Measurements from ENCODE around the gene PPP2R5E.
A peak's percentile ranks its signal among the peaks of the same experiment; 100 is the strongest.
"Not testable (repeated sequence)": the region's sequence is repeated elsewhere in the genome, so short reads cannot be mapped to it uniquely, and the experiment has no call there.

The PPP2R5E gene

DNA sequence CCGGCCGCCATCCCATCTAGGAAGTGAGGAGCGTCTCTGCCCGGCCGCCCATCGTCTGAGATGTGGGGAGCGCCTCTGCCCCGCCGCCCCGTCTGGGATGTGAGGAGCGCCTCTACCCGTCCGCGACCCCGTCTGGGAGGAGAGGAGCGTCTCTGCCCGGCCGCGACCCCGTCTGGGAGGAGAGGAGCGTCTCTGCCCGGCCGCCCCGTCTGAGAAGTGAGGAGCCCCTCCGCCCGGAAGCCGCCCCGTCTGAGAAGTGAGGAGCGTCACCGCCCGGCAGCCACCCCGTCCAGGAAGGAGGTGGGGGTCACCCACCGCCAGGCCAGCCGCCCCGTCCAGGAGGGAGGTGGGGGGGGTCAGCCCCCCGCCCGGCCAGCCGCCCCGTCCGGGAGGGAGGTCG is 20.7 kb downstream of the PPP2R5E start:
- DNase-seq (ENCODE audit: low spot score), result not testable (repeated sequence)

DNA sequence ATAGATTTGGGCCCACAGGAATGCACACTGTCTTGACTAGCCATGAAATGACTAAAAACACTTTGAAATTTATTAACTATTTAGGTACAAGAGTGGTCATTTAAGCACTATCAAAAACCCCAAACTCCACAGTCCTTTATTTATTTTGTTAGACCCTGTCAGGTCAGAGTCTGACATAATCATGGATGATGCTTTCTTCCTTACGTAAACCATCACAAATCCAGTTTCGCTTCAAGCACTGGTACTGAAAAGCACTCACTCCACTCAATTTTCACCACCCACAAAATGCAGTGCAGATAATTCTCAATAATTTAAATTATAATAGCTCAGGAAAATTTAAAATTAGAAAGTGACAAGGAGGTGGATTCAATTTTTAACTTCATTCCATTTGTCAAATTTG is 25.8 kb downstream of the PPP2R5E start:
- DNase-seq (ENCODE audit: low spot score), result no peak

DNA sequence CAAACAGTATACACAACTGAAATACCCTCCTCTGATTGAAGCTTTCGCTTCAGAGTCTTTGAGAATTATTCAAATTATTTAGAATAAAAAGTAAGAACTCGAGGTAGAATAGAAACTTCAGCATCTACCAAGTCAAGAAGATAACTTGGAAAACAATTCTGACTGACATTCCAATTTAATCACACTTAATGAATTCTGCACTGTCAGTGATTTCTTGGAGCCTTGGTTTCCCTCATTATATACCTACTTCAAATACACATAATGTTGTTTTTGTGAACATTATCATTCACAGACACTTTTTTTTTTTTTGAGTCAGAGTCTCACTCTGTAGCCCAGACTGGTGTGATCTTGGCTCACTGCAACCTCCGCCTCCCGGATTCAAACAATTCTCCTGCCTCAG is 27.9 kb downstream of the PPP2R5E start:
- no peak for DNase-seq (ENCODE audit: low spot score)

DNA sequence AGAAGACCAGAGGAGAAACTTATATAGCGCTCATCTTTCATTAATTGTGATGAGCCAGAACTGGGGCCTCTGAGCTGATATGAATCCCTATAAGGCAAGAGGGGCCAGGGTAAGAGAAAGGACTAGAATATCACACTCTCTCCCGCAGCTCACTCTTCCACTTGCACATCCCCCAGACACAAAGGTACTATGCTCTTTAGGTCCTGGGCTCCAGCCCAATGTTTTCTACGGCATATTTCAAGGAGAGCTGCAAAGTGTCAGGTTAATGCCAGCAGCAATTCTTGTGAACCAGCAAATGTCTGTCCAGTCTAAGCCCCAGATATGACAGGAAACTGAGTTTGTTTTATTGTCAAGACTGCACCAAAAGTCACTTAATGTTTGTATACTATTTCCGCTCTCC is 29.4 kb downstream of the PPP2R5E start:
- no peak for DNase-seq (ENCODE audit: low spot score)

DNA sequence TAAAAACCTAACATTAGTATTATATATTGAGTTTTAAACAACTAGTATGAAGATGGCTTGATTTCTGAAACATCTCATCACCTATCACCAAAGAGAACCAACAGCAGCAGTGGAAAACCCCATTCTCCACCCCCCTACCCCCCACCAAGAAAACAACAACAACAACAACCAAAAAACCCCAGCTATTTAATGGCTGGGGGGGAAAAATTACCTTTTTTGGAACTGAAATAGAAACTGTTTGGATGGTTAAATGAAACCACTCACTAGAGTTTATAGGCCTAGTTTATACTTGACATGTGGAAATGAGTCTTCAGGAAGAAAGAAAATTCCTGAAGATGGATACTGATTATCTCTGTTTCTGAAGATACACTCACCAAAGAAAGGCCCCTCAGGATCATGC is 30.3 kb downstream of the PPP2R5E start:
- no peak for DNase-seq (ENCODE audit: low spot score)

GRCh38 chr14:63510538-63510937 is 32.6 kb downstream of the PPP2R5E start:
- no peak for DNase-seq (ENCODE audit: low spot score)

DNA sequence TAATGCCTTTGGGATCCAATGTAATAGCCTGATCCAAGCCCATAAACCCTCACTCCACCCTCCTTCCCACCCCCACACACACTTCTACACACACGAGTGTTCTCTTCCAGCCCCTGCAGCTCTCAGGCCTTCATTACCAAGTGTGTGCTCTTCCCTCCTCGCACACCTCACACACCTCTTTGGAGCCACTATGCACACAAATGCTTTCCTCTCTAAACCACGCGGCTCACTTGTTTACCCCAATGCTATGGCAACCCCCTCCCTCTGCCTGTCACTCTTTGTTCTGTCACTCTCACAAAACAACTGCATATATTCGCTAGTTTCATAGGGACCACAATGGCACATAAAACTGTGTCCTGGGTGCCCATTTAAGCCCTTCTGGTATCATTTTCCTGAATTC is 35.1 kb downstream of the PPP2R5E start:
- DNase-seq (ENCODE audit: low spot score), result no peak

DNA sequence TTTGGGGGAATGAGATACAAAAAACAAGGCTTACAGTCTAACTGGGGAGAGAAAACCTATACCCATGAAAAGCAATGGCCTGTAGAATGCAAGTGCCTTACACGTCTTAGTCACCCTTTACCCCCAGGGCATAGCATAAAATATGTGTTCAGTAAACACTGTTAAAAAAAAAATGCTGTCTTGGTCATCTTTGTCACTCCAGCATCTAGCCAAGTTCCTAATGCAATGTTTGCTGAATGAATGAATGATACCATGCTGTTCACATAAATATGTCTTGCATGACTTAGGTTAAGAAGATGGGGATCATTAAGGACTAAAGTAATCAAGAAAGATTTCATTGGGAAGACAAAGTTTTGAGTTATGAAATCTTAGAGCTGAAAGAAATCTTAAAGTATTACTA is 38.5 kb downstream of the PPP2R5E start:
- DNase-seq (ENCODE audit: low spot score), result no peak

DNA sequence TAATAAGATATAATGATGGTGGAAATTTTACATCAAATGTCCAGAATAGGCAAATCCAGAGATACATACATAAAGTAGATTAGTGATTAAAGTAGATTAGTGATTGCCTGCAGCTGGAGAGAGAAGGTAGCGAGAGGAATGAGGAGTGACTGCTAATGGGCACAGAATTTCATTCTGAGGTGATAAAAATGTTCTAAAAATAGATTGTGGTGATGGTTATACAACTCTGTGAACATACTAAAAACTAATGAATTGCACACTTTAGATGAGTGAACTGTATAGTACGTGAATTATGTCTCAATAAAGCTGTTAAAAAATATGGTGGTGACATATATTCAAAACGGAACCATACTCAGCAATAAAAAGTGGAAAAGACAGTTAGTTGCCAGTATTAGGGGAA is 41.7 kb downstream of the PPP2R5E start:
- no peak for DNase-seq (ENCODE audit: low spot score)

DNA sequence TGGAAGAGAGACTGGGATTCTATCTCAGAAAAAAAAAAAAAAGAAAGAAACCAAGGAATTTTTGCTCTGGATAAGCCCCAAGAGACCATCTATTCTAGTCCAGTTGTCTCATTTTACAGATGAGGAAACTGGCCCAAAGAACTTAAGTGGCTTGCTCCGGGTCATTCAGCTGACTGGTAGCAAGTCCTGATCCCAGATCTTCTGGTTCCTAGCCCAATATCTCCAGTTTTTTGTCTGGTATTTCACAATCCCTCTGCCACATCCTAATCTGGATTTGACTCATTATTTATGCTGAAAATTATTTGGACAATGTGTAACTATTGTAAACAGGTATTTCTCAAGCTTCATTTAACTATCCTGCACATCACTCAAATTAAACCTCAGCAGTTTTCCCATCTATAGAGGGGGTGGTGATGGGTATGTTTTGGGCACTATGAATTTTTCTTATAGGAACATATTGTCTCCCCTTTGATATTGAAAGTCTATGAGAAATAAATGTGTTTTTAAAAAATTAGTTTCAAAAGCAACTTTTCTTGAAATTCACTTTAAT is 43.4 kb downstream of the PPP2R5E start:
- no peak for DNase-seq (ENCODE audit: low spot score)

GRCh38 chr14:63496837-63497400 is 46.3 kb downstream of the PPP2R5E start:
- DNase-seq (ENCODE audit: low spot score), result no peak

DNA sequence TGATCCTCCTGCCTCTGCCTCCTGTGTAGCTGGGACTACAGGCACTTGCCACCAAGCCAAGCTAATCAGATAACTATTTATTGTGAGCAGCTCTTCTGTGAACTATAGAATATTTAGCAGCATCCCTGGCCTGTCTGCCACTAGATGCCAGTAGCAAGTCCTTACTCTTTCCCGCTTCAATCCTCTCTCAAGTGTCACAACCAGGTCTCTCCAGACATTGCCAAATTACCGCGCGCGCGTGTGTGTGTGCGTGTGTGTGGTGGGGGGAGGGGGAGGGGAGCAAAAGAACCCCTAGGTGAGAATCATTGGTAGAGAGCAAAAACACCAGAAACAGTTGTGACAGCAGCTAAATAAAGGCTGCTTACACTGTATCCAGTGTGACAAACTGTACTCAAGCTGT is 49.9 kb downstream of the PPP2R5E start:
- no peak for DNase-seq (ENCODE audit: low spot score)

GRCh38 chr14:63492391-63492790 is 50.8 kb downstream of the PPP2R5E start:
- no peak for DNase-seq (ENCODE audit: low spot score)

DNA sequence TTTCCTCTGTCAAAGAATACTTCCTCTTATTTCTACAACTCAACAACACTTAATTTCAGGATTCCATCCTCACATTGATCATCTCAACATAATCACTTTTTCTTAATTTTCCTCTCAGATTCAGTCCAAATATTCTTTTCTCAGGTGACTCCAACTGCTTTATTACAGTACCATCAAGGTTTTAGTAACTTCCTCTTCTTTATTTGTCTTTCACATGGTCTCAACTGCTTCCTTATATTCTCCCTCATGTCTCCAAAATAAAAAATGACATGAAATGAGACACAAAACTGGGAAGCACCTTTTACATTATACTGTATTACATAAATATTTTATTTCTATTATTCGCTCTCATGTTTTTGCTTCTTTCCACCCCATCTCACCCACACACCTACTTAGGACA is 55.5 kb downstream of the PPP2R5E start:
- no peak for DNase-seq (ENCODE audit: low spot score)

DNA sequence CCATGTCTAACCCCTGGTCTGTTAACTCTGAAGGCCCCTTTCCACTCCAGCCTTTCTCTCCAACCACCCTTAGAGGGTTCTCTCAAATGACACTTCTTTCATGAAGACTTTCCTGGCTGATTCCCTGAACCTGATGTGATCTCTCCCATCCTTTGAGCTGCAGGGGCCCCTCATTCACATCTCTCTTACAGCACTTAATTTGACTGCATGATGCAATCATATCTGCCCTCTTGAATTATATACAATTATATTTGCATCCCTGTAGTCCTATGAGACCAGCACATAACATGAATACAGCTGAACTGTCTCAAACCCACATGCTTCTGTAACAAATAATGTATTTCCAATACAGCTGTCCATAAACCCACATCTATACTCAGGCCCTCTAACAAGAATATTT is 56.4 kb downstream of the PPP2R5E start:
- no peak for DNase-seq (ENCODE audit: low spot score)

DNA sequence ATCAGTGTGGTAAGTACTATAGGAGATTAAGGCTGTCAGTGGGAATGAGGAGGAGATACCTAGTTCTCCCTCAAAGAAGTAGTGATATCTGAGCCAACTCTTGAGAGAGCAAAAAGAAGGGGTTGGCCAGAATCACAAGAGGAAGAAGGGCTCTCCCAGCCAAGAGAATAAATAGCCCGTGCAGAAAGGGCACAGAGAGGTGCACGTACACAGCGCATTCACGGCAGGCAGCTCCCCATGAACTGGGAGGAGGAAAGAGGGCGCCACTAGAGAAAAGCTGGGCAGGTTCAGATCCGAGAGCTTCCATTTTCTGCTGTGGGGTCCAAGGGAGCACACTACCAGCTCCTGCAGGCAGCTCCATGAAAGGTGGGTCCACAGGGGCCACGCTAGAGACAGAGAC is 59.9 kb downstream of the PPP2R5E start:
- no peak for DNase-seq (ENCODE audit: low spot score)

- DNase-seq (ENCODE audit: low spot score), result no peak
Observed at GRCh38 chr14:63480599-63480998, 62.6 kb downstream of the PPP2R5E start.

DNA sequence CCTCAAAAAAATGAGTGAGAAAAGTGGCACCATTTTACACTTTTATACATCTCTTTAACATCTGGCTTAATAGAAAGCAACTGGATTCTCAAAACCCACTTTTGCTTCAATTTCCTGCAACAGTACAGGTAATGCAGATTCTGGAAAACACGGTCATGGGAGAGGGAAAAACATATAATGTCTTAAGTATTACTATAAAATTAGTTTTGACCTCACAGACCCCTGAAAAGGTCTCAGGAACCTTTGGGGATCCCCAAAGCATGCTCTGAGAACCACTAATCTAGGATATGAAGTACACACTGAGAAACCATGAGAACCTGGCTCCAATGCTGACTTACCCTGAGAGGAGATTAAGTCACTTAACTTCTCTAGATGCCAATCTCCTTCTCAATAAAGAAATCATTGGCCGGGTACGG is 64.7 kb downstream of the PPP2R5E start:
- DNase-seq (ENCODE audit: low spot score), result no peak

GRCh38 chr14:63478010-63478409 is 65.2 kb downstream of the PPP2R5E start:
- peak; percentile 61 for DNase-seq (ENCODE audit: low spot score)

GRCh38 chr14:63477556-63477955 is 65.6 kb downstream of the PPP2R5E start:
- no peak for DNase-seq (ENCODE audit: low spot score)

DNA sequence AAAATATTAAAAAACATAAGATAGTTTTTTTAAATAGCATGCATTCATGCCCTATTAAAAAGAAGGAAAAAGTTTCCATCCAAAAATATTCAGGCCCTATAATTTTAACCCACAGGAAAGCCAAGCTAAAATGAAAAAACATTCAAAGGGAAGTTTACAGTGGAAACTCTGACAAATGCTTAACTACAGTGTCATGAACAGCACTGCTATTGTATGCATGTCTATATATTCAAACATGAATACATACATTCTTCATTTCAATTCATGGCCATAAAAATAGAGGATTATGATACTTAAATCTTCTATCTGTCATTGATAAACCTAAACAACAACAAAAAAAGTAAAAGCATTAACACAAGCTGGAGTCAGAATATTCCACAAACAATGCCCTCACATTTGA is 67.4 kb downstream of the PPP2R5E start:
- no peak for DNase-seq (ENCODE audit: low spot score)

GRCh38 chr14:63474844-63475243 is 68.3 kb downstream of the PPP2R5E start:
- no peak for DNase-seq (ENCODE audit: low spot score)

DNA sequence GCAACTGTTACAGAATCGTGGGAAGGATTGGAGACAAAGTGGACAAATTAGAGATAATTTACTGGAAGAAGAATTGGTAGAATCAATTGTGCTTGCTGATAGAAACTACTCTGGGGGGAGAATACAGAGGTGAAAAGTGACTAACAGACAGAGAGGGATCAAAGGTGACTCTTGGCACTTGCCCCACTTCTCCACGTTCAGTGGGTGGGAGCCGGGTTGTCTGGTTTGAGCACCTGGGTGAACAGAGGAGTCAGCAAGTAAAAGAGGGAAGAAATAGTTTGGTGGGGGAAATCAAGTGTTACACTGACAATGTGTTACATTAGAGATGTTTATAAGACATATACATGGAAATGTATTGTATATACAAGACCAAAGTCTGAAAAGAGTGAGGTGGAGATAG is 69.1 kb downstream of the PPP2R5E start:
- DNase-seq (ENCODE audit: low spot score), result no peak

- no peak for DNase-seq (ENCODE audit: low spot score)
Observed at GRCh38 chr14:63472986-63473788, 70.0 kb downstream of the PPP2R5E start.

Data from germinal center (tissue), 1 donor.